Lung (tissue), 12 donors: ENCODE measurements around the gene KRTAP20-2. TPM values are rescaled to one million over a fixed set of nuclear protein-coding genes. Genes with fewer than 3 reads are reported as not detected.

Source experiments
- ATAC-seq: fragments of 200-7000 bp; cut with Tn5 transposase; one replicate; pipeline ENCODE4 v1.9.1; 2020; ENCODE audit warnings: moderate number of reproducible peaks; ENCODE audit not compliant: insufficient read depth, low FRiP score
- DNase-seq, 3 donors: peaks; one replicate each; pipeline ENCODE4 v3.0.0-alpha.2; 2013 to 2017
- H3K27ac ChIP-seq, 2 donors: one replicate each; pipeline ENCODE4 v1.5.1; 2013; ENCODE audit warnings: mild to moderate bottlenecking in 2 of 2, moderate library complexity in 2 of 2, control low read depth in 1 of 2, inconsistent platforms in 1 of 2, low read depth in 1 of 2, low read length in 1 of 2
- H3K27me3 ChIP-seq, 3 donors: one replicate each; pipeline ENCODE4 v1.5.1; 2013; ENCODE audit warnings: low read length in 2 of 3; ENCODE audit not compliant: control insufficient read depth in 3 of 3, insufficient read depth in 3 of 3
- H3K36me3 ChIP-seq, 4 donors: one replicate each; pipeline ENCODE4 v1.5.1; 2013; ENCODE audit warnings: low read length in 4 of 4, mild to moderate bottlenecking in 1 of 4, moderate library complexity in 1 of 4; ENCODE audit not compliant: control insufficient read depth in 4 of 4, insufficient read depth in 4 of 4
- H3K4me1 ChIP-seq, 5 donors: one replicate each; pipeline ENCODE4 v1.5.1; 2013; ENCODE audit warnings: low read length in 5 of 5, mild to moderate bottlenecking in 2 of 5, moderate library complexity in 1 of 5; ENCODE audit not compliant: control insufficient read depth in 5 of 5, insufficient read depth in 5 of 5
- H3K4me3 ChIP-seq: one replicate; pipeline ENCODE4 v1.5.1; 2013; ENCODE audit warnings: mild to moderate bottlenecking, control low read depth, moderate library complexity
- H3K9ac ChIP-seq, 2 donors: one replicate each; pipeline ENCODE4 v1.5.1; 2013; ENCODE audit warnings: low read length in 2 of 2, control low read depth in 1 of 2; ENCODE audit not compliant: insufficient read depth in 1 of 2
- H3K9me3 ChIP-seq, 4 donors: one replicate each; pipeline ENCODE4 v1.5.1; 2013; ENCODE audit warnings: low read length in 3 of 4, mild to moderate bottlenecking in 1 of 4, moderate library complexity in 1 of 4; ENCODE audit not compliant: control insufficient read depth in 4 of 4, insufficient read depth in 3 of 4
- WGBS, 2 donors: extraction: QIAGEN DNeasy Blood & Tissue Kit; methylation state at CpG; one replicate each; pipeline ENCODE4 v1.1.7; 2013; 5-methylcytosine and 5-hydroxymethylcytosine counted together
- polyA plus RNA-seq, 2 donors: library from polyadenylated mRNA; stranded (reverse); fragments of 200-250 nt; gene quantifications; one replicate each; pipeline ENCODE4 v1.2.1, GENCODE V29; 2013
- total RNA-seq, 2 donors: library from RNA; depleted of rRNA in 1 of 2; stranded (reverse); fragments of >200 nt in 1 of 2; gene quantifications; one replicate each; pipeline ENCODE4 v1.2.1, GENCODE V29; 2014 to 2021
- TF ChIP-seq, protein P1 (sequence below): IDR thresholded peaks from 2 replicates; pipeline ENCODE4 v1.5.1; 2012; ENCODE audit warnings: mild to moderate bottlenecking; ENCODE audit errors: control extremely low read depth, extremely low read depth
- donor health status: control.
- donor health status: control.
- donor health status: Bipolar disorder and iron deficiency.
- donor health status: healthy.
- donor health status: DM: yes; HTN: yes; CAD: no.

The KRTAP20-2 gene
- total and polyA plus RNA-seq, 4 donors: not detected

DNA sequence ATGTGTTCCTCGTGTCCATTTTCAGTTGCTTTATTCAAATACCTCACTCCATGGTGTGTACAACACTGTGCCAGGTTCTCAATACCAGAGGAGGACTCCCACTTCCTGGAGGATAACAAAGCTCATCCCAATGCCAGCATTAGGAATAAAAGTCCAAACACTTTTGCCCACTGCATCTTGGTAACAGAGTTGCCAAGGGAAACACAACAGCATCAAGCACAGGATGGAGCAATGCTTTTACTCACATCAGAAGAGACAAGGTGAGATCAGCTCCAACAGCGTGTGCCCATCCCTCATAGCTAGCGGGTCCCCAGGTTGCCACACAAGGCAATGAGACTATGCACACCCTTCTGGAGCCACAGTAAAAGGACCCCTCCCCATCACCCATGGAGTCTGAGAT lies 11.6 kb upstream of the KRTAP20-2 start:
- Histone ChIP-seq H3K4me3 (no peak overlapping the region), H3K4me1 (no peaks in the 10 kb centered on the region), H3K27me3 (no peaks in the 10 kb centered on the region), H3K36me3 (no peaks in the 10 kb centered on the region), H3K27ac (no peak overlapping the region), H3K9me3 (peaks cover 0 to 12% (median 2%) of the 10 kb centered on the region in 4 donors), H3K9ac (no peak overlapping the region)
- WGBS, 2 donors: 88 to 90% methylated on average over 3 of the region's 3 CpGs
- TF ChIP-seq, protein P1, sequence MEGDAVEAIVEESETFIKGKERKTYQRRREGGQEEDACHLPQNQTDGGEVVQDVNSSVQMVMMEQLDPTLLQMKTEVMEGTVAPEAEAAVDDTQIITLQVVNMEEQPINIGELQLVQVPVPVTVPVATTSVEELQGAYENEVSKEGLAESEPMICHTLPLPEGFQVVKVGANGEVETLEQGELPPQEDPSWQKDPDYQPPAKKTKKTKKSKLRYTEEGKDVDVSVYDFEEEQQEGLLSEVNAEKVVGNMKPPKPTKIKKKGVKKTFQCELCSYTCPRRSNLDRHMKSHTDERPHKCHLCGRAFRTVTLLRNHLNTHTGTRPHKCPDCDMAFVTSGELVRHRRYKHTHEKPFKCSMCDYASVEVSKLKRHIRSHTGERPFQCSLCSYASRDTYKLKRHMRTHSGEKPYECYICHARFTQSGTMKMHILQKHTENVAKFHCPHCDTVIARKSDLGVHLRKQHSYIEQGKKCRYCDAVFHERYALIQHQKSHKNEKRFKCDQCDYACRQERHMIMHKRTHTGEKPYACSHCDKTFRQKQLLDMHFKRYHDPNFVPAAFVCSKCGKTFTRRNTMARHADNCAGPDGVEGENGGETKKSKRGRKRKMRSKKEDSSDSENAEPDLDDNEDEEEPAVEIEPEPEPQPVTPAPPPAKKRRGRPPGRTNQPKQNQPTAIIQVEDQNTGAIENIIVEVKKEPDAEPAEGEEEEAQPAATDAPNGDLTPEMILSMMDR: no peak
- ATAC-seq (no peak), DNase-seq (no peak)

DNA sequence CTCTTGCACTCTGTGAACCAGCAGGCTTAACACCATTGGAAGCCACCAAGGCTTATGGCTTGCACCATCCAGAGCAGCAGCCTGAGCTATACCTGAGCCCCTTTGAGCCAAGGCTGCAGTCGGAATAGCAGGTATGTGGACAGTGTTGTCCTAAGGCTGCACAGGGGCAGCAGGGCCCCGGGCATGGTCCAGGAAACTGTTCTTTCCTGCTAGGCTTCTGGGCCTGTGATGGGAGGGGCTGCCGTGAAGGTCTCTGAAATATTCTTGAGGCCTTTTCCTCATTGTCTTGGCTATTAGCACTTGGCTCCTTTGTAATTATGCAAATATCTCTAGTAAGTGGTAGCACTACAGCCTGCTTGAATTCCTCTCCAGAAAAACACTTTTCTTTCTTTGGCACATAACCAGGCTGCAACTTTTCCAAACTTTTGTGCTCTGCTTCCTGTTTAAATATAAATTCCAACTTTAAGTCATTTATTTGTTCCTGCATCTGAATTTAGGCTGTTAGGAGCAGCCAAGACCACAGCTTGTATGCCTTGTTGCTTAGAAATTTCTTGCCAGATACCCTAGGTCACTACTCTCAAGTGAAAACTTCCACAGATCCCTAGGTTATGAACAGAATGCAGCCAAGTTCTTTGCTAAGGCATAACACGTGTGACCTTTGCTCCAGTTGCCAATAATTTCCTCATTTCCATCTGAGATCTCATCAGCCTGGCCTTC lies 9.4 kb upstream of the KRTAP20-2 start:
- DNase-seq (no peak), ATAC-seq (no peak)
- no peaks in the 10 kb centered on the region for H3K36me3 ChIP-seq
- H3K4me3 ChIP-seq: no peak overlapping the region
- 50 to 68% methylated on average over 4 of the region's 4 CpGs for WGBS, 2 donors
- no peaks in the 10 kb centered on the region for H3K4me1 ChIP-seq
- no peaks in the 10 kb centered on the region for H3K27me3 ChIP-seq
- no peak overlapping the region for H3K27ac ChIP-seq
- no peak overlapping the region for H3K9ac ChIP-seq
- TF ChIP-seq, protein P1: no peak
- peaks cover 0 to 12% (median 2%) of the 10 kb centered on the region in 4 donors for H3K9me3 ChIP-seq

DNA sequence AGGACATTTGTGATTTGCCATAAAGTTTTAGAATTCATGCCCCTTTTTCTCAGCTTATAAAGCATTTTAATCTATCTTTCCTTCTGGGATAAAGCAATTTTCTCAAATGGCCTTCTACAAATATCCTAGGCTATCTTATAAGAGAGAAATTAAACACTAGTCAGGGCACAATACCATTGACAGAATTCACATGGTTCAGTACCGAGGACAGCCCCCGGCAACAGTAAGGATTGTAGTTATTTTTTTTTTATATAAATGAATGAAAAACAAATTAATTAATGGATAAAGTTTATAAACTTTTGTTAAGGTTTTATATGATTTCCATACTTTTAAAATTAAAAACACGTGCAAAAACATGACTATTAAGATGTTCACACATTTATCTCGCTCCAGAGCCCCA lies 6.9 kb upstream of the KRTAP20-2 start:
- Histone ChIP-seq H3K36me3 (no peaks in the 10 kb centered on the region), H3K9ac (no peak overlapping the region), H3K4me3 (no peak overlapping the region), H3K4me1 (no peaks in the 10 kb centered on the region), H3K9me3 (peaks cover 0 to 12% (median 2%) of the 10 kb centered on the region in 4 donors), H3K27me3 (no peaks in the 10 kb centered on the region), H3K27ac (no peak overlapping the region)
- TF ChIP-seq, protein P1: no peak
- WGBS, 2 donors: 75 to 82% methylated on average over 4 of the region's 4 CpGs
- ATAC-seq (no peak), DNase-seq (no peak)

DNA sequence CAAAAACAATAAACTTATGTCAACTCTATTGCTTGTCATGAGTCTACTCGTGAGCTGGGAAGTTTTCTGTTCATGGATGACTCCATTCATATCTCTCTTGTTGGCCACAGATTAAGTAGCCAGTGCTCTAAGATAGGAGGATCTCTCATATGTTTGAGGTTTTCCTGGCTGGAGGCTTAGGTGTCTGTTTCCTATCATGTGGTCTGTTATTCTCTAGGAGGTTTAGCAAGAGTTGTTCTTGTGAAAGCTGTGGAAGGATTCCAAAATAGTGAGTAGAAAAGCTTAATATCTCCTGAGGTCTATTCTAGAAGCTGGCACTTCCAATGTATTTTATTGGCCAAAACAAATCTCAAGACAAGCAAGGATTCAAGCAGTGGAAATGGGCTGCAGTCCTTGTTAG lies 5.8 kb upstream of the KRTAP20-2 start:
- 62 to 75% methylated on average over 1 of the region's 1 CpG for WGBS, 2 donors
- Histone ChIP-seq H3K4me3 (no peak overlapping the region), H3K27me3 (no peaks in the 10 kb centered on the region), H3K36me3 (no peaks in the 10 kb centered on the region), H3K9me3 (peaks cover 0 to 7% (median 2%) of the 10 kb centered on the region in 4 donors), H3K4me1 (no peaks in the 10 kb centered on the region), H3K9ac (no peak overlapping the region), H3K27ac (no peak overlapping the region)
- ATAC-seq: no peak
- no peak for DNase-seq
- TF ChIP-seq, protein P1: no peak
